Kidney capillary endothelial cell (primary cell): Measurements from ENCODE around the gene UBLCP1.
A peak's percentile ranks its signal among the peaks of the same experiment; 100 is the strongest.
"Not testable (repeated sequence)": the region's sequence is repeated elsewhere in the genome, so short reads cannot be mapped to it uniquely, and the experiment has no call there.

Source experiments
- DNase-seq: peaks from one replicate; pipeline ENCODE4 v3.0.0-alpha.2; 2018; ENCODE audit warnings: low spot score

UBLCP1 gene, protein sequence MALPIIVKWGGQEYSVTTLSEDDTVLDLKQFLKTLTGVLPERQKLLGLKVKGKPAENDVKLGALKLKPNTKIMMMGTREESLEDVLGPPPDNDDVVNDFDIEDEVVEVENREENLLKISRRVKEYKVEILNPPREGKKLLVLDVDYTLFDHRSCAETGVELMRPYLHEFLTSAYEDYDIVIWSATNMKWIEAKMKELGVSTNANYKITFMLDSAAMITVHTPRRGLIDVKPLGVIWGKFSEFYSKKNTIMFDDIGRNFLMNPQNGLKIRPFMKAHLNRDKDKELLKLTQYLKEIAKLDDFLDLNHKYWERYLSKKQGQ

DNA sequence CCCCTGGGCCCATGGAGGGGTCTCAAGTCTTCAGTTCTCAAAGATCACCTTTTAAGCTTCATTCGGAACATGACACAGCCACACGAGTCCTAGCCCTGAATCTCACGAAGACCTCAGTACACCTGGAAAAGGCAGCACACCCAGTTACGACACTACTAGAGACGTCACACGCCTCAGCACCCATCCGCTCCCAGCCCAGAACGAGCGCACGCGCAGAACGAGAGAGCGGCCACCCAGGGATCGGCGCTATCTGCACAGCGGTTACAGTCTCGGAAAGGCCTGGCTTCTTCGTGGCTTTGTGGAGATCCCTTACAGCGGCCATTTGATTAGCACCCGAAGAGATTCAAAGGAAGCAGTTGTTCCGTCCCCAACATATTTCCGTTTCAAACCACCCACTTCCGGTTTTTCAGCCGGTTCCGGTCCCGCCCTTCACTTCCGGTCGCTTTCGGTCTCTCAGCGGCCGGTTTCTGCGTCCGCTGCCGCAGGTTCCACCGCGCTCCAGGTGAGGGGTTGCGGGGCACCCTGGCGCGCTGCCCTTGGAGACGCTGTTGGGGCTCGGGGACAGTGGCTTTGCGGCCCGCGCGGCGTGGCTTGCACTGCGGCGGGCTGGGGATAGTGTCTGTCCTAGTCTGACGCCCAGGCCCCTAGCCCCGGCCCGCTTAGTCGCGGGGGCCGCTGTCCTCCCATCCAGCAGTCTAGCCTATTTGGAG, at the start of gene UBLCP1:
UBLCP1 (plus strand) TSS at position 432 of the 710 bp plus-strand sequence. CDS start 5,626 bp downstream, outside the sequence.
- DNase-seq = peak; percentile 65

DNA sequence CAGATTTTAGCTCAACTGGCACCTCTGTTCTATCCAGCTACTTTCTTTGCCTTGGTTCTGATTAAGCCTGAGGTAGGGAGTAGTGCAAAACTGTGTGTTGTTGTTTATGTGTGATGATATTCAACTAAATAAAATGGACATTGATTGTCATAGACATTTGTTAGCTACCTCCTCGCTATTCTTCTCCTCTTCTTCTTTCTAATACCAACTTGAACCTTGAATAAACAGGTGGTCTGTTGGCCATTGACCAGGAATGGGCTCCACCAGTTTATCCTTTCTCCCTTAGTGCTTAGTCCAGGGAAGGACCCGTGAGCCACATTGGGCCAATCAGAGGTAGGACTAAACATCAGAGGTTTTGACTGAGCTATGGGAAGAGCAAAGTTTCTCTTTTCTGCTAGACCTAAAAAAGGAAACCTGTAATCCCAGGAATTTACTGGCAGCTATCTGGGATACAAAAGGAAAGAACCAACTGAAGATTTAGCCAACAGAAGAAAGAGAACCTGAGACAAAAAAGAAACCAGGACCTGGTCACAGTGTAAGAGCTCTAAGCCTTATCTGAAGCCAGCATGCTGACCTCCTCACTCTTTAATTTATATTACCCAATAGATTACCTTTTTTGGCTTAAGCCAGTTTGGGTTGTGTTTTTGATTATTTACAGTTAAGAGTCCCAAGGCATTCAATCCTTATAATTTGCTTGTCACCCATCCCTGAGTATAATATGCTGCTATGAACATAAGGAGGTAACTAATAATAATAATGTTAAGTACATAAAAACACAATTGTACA, 48.4 kb upstream of the UBLCP1 start:
- DNase-seq = no peak

DNA sequence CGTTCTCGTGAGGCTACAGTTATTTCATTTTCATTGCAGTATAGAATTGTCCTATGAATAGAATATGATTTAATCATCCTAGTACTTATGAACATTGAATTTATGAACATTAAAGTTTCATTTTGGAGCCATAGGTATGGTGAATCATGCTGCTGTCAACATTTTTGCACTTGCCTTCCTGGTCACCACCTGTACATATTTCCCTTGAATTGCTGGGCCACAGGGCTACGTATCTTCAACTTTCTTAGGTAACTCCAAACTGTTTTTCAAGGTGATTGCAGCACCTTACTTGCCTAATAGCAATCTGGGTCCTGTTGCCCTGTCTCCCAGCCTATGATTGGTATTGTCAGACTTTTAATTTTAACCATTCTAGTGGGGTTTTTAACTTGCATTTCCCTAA, 47.2 kb upstream of the UBLCP1 start:
- DNase-seq = no peak

DNA sequence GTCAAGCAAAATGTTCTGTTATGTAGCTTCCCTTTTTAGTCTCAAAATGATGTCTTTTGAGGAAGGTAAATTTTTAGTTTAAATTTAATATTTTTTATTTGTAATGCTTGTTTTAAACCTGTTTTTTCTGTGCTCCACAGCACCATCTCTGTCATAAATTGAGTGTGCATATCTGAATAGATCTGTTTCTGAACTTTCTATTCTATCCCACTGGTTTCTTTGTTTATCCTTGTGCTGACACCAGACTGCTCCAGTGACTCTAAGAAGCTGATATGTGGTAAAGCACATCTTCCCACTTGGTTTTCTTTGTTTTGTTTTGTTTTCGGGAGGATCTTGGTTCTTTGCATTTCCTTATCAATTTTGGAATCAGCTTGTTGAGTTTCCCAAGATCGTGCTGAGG, 46.6 kb upstream of the UBLCP1 start:
- DNase-seq = no peak

DNA sequence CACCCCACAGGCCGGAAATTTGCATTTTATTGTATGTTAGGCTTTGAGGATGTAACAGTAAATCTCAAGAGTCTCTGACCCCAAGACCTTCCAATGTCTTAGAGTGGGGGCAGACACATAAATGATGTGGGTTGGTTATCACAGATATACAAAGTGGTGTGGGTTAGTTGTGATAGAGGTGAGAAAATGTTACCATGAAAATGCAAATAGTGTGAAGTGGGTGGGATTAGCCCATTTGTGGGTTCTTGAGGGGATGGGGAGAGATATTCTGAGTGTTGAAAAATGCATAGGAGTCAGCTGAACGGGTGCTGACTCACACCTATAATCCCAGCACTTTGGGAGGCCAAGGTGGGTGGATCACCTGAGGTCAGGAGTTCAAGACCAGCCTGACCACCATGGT, 45.9 kb upstream of the UBLCP1 start:
- DNase-seq = no peak

DNA sequence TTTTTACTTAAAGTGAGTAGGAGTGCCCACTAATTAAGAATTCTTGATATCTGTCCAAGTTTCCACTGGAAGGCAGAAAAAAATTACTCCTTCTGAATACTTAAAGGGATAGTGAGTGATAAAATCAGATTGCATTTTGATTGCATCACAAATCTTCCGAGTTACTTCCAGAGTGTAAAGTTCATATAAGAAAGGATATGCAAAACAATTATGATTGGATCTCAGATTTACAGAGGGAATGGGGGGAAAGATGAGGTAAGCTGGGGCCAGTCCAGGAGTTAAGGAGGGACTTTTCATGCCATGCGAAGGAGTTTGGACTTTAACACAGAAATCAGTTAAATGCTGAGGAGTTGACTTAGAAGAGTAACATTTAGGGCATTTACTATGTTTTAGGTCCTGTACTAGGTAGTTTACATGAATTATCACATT, 44.5 kb upstream of the UBLCP1 start:
- no peak for DNase-seq

DNA sequence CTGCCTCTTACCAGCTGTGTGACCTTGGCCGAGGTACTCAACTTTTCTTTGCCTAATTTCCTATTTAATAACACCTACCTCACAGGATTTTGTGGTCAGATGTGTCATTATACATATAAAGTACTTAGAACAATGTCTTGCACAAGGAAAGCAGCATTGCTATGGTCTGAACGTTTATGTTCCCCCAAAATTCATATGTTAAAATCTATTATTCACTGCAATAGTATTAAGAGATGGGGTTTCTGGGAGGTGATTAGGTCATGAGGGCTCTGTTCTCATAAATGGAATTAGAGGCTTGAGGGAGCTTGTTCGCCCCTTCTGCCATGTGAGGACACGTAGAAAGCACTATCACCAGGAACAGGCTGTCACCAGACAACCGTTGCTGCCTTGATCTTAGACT, 42.9 kb upstream of the UBLCP1 start:
- no peak for DNase-seq

DNA sequence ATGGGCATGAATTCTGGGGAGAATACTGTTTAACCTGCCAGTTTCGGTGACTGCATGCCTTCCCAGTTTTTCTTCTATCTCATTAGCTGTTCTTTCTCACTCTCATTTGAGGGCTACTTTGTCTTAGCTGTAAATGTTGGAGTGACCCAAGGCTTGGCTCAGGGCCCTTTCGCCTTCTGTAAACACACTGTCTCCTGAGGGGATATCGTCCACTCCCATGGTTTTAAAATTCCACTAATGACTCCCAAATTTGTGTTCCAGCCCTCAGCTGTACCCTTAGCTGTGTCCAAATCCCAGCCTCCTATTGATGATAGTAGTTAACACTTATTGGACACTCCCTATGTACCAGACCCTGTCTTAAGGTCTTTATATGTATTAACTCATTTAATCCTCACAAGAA, 39.6 kb upstream of the UBLCP1 start:
- DNase-seq = no peak

DNA sequence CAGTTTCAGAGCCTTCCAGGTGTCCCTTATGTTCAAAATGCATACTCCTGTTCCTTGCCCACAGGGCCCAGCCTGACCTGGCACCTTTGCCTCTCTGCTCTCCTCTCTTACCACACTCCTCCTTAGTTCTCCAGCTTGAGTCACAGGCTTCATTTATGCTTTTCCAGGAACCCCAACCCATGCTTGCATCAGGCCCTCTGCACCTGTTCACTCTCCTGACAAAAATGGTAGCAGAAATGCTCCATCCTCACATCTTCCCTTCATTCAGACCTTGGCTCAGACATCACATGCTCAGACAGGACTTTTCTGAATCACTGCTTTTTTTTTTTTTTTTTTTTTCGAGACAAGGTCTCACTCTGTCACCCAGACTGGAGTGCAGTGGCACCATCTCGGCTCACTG, 38.6 kb upstream of the UBLCP1 start:
- no peak for DNase-seq

DNA sequence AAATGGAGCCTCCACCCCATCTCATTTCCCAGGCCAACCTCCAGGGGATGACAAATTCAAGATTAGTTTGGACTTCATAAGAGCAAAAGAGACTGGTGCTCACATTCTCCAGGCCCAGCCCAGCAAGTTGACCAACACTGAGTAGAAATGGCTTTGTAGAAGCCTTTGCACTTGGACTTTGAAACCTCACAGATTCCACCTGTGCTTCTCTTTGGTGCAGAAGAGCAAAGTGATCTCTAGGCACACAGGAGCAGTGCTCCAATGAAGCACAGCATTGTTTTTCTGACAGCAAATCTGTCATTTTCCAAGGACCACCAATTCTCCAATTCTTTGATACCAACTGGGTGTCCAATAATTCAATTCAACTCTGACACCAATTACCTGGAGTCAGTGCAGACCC, 36.6 kb upstream of the UBLCP1 start:
- no peak for DNase-seq

DNA sequence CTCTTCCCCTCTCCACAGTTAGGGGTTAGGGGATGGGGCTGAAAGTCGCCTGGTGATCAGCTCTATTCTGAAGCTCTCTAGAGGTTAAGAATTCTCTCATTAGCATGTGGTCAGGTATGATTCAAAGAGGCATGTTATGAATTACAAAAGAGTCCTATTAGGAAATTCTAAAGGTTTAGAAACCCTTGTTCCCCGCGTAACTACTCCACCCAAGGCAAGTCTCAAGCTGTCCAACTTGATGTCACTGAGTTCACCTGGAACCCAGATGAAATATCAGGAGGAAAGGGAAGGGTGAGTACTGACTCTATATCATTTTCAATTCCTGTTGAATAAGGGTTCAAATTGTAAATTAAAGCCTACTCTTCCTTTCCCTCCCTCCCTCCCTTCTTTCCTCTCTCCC, 35.6 kb upstream of the UBLCP1 start:
- no peak for DNase-seq

DNA sequence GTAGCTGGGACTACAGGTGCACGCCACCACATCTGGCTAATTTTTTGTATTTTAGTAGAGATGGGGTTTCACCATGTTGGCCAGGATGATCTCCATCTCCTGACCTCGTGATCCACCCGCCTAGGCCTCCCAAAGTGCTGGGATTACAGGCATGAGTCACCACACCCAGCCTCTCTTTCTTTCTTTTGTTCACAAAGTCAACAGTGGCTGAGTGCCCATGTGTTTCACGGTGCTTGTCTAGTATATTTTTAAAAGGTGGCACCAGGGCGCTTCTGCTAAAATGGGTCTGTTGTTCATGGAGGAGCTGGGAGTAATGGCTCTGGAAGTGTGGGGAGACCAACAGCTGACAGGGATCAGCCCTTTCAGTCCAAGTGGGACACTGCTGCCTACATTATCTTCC, 35.0 kb upstream of the UBLCP1 start:
- DNase-seq = not testable (repeated sequence)

DNA sequence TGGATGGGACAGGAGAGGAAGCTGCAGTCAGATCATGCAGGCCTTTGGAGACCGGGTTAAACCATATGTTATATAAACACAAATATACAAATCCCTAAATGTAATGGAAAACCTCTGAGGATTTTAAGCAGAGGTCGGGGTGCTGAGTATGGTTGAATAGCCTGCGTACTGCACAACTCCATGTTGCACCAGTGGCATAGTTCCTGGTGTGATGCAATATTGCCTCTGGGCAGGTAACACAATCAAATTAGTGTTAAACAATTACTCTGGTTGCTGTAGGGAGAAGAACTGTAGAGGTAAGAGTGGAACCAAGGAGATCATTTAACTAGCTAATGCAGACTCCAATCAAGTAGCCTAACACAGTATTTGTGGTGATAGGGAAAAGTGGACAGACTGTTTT, 32.4 kb upstream of the UBLCP1 start:
- DNase-seq = no peak

DNA sequence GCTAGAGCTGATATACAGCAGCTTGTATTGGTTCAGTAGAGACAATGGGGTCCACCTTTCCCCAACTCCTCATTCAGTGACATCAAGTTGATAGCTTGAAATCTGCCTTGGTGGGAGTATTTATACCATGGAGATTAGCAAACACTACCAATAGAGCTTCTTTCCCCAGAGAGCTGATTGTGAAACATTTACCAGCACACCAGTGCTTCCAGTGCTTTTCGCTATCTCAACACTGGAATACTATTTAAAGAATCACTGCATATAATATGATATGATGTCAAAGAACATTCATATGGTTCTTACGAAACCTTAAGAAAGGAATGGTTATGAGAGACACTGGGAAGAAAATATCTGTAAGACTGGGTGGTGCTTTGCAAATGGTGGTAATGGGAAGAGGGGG, 31.9 kb upstream of the UBLCP1 start:
- DNase-seq = no peak

DNA sequence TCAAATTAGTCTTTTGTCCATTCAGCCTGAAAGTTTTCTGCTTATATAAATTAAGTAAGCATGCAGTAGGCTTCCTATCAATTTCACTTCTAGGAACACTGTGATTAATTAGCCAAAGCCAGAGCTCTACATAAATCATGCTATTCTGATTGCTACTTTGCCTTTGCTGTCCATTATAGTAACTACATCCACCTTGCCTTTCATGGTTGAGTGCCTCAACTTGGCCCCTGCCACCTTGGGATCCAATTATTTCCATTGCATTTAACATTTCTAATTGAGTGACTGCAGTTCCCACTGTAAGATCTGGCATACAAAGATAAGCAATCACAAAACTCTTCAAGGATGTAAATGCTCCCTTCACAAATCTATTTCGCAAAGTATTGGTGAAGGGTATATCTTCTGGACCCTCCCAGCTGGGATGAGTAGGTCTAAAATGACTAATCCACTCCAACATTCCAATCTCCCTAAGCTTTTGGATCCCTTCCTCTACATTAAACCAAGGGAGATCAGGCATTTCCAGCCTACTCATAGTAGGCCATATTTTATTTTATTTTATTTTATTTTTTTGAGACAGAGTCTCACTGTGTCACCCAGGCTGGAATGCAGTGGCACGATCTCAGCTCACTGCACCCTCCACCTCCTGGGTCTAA, 27.1 kb upstream of the UBLCP1 start:
- DNase-seq = not testable (repeated sequence)

DNA sequence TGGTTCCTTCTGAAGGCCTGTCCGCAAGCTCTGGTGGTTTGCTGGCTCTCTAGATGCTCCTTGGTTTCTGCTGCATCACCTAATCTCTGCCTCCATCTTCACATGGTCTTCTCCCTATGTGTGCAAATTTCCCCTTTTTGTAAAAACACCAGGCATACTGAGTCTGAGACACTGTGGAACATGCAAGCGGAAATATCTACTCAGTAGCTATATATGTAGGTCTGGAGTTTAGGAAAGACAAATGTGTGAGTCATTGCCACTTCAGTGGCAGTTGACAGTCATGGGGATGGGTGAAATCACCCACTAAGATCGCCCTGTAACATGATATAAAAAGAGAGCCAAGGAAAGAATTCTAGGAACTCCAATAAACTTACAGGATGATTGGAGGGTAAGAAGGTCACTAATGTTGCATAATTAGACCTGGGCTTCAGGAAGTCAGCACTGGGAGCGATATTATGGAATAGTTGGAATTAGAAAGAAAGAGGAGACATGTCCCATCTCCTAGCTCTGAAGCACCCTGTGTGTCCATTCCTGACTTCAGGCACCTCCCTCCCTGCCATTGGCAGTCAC, 22.7 kb upstream of the UBLCP1 start:
- DNase-seq = no peak

DNA sequence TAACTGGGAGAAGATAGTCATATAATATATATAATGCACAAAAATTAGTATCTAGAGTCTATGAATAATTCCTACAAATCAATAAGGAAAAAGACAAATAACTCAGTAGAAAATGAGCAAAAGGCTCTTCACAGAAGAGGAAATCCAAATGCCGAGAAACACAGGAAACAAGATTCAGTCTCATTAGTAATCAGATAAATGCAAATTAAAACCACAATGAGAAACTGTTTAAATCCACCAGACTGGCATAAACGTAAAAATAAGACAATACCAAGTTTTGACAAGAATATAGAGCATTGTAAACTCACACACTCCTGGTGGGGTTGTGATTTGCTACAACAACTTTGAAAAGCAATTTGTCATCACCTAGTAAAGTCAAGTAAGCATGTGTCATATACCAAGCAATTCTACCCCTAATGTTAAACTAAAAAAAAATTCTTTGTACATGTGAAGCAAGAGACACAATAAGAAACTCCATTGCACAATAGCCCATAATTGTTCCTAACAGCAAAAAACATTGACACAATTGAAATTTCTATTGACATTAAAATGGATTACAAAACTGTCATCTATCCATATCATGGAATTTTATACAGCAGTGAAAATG, 21.0 kb upstream of the UBLCP1 start:
- DNase-seq = no peak

DNA sequence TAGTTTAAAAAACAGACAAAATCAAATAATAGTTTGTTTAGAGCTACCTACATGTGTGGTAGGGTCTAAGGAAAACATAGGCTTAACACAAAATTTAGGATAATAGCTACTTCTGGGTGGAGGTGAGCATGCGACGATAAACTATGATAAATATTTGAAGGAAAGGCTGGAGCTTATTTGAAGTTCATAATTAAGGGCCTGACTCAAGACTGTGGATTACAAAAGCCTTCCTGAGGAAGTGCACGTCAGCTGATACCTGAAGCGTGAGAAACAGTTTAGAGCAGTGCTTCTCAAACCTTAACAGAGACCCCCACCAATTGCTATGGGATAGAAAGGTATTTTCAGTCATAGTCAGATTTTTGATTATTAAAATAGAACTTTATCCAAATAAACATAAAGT, 20.4 kb upstream of the UBLCP1 start:
- no peak for DNase-seq

DNA sequence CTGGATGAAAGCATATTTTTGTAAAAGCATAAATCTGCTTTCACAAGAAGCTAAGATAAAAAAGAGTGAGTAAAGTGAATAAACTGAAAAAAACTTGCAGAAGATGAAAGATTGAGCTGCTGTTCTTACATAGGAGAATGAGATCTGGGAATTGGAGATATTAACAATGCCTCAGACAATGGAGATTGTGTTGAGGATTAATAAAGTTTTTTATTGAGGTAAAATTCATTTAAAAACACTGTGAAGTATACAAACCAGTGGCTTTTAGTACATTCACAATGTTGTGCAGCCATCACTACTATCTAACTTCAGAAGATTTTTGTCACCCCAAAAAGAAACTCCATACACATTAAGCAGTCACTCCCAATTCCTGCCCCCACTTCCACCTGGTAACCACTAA, 19.7 kb upstream of the UBLCP1 start:
- no peak for DNase-seq

DNA sequence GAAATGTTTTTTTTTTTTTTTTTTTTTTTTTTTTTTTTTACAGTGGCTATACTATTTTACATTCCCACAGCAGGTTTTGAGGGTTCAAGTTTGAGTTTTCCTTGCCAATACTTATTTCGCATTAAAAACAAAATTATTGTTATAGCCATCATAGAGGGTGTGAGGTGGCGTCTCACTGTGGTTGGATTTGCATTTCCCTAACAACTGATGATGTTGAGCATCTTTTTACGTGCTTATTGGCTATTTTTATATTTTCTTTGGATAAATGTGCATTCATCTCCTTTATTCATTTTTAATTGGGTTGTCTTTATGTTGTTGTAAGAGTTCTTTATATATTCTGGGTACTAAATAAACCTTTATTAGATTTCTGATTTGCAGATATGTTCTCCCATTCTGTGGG, 18.9 kb upstream of the UBLCP1 start:
- no peak for DNase-seq

DNA sequence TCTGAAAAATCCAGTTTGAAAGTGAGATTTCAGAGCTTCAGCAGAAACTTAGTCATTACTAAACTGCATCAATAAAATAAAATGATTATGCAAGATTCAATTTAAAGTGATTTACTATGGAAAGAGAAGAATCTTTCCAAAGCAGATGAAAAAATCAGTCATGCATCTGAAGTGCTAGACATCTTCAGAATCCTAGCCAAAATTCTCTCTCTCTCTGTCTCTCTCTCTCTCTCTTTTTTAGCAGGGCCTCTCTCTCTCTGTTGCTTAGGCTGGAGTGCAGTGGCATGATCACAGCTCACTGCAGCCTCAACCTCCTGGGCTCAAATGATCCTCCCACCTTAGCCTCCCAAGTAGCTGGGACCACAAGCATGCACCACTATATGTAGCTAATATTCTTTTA, 18.2 kb upstream of the UBLCP1 start:
- no peak for DNase-seq

DNA sequence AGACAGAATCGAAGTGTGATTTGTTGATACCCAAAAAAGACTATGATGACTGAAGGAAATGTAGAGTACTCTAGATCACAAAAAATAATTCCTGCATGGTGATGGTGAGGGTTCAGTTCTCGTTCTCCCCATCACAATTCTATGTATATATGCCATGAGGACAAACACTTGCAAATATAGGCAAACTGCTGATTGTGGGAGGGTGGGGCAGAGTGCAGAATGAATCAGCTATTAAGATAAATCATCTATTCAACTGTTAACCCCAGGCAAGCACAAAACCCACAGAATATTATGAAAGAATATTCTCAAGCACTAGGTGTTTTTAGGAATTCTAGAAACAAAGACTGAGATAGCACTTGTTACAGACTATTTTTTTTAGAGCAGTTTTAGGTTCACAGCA, 13.9 kb upstream of the UBLCP1 start:
- DNase-seq = no peak
